ENCODE measurements around the gene MIDN.

MIDN gene

GRCh38 chr19:1283917-1284292 is 35.5 kb downstream of the MIDN start:
- DNase-seq (ENCODE audit: low read depth, low spot score) = no peak
- ChIA-PET CTCF (interaction anchor here (0.7 to 2.0 kb wide), 2 partner anchors 40 to 154 kb away, joined by 3 to 7 read pairs; no protein-coding TSS in a partner anchor), POLR2A (interaction anchor here (1.8 kb wide), 1 partner anchor 15 kb away, joined by 6 read pairs; the partner anchor contains the start of gene CIRBP)
- TF ChIP-seq CTCF (IDR thresholded peaks at IDR 0.05; ENCODE audit: insufficient read depth, low read length, missing control alignments) = no peak
- H3K4me3 ChIP-seq (ENCODE audit: low read depth, low read length) = no peak overlapping the region

- DNase-seq (ENCODE audit: low read depth, low spot score) = no peak
- no peak overlapping the region for H3K4me3 ChIP-seq (ENCODE audit: low read depth, low read length)
- no peak for TF ChIP-seq CTCF (IDR thresholded peaks at IDR 0.05; ENCODE audit: insufficient read depth, low read length, missing control alignments)
- POLR2A ChIA-PET = interaction anchor here (0.5 to 1.8 kb wide), 3 partner anchors 15 to 159 kb away, joined by 3 to 6 read pairs (median 3); partner anchors contain the start of gene CIRBP
- CTCF ChIA-PET = interaction anchor here (2.0 kb wide), 1 partner anchor 40 kb away, joined by 7 read pairs; no protein-coding TSS in a partner anchor
Measured at GRCh38 chr19:1284293-1284978, 36.1 kb downstream of the MIDN start.

- ChIA-PET POLR2A (interaction anchor here (0.6 to 1.8 kb wide), 2 partner anchors 16 to 159 kb away, joined by 3 to 6 read pairs; partner anchors contain the start of gene CIRBP), CTCF (interaction anchor here (2.0 kb wide), 1 partner anchor 41 kb away, joined by 7 read pairs; no protein-coding TSS in a partner anchor)
- no peak overlapping the region for H3K4me3 ChIP-seq (ENCODE audit: low read depth, low read length)
- no peak for TF ChIP-seq CTCF (IDR thresholded peaks at IDR 0.05; ENCODE audit: insufficient read depth, low read length, missing control alignments)
- DNase-seq (ENCODE audit: low read depth, low spot score) = no peak
Measured at GRCh38 chr19:1284979-1285736, 36.8 kb downstream of the MIDN start.

GRCh38 chr19:1285737-1286360 is 37.5 kb downstream of the MIDN start, which contains the start of gene EFNA2:
Gene EFNA2 (plus strand): TSS chr19:1285873. CDS start chr19:1286169, 296 bp downstream.
- no peak for TF ChIP-seq CTCF (IDR thresholded peaks at IDR 0.05; ENCODE audit: insufficient read depth, low read length, missing control alignments)
- no peak for DNase-seq (ENCODE audit: low read depth, low spot score)
- no peak within 1 kb of the TSS for H3K4me3 ChIP-seq (ENCODE audit: low read depth, low read length)
- ChIA-PET POLR2A (no interaction called here), CTCF (no interaction called here)

GRCh38 chr19:1286487-1287353 is 38.3 kb downstream of the MIDN start:
- ChIA-PET CTCF (interaction anchor here (0.9 to 1.2 kb wide), 3 partner anchors 11 to 185 kb away, joined by 3 to 4 read pairs (median 3); no protein-coding TSS in a partner anchor), POLR2A (no interaction called here)
- no peak for TF ChIP-seq CTCF (IDR thresholded peaks at IDR 0.05; ENCODE audit: insufficient read depth, low read length, missing control alignments)
- no peak overlapping the region for H3K4me3 ChIP-seq (ENCODE audit: low read depth, low read length)
- DNase-seq (ENCODE audit: low read depth, low spot score) = no peak
